Measurements from ENCODE around the gene THEM4.
"Not testable (repeated sequence)": the region's sequence is repeated elsewhere in the genome, so short reads cannot be mapped to it uniquely, and the experiment has no call there.

THEM4 gene

GRCh38 chr1:151888972-151889570, 20.2 kb downstream of the THEM4 start:
- no peak for DNase-seq

- no peak for DNase-seq
Observed at GRCh38 chr1:151887028-151887427, 22.3 kb downstream of the THEM4 start.

GRCh38 chr1:151885479-151885878, 23.8 kb downstream of the THEM4 start:
- DNase-seq = no peak

- not testable (repeated sequence) for DNase-seq
Observed at GRCh38 chr1:151884879-151885278, 24.4 kb downstream of the THEM4 start.

GRCh38 chr1:151884445-151884844, 24.9 kb downstream of the THEM4 start:
- DNase-seq = not testable (repeated sequence)

GRCh38 chr1:151883898-151884297, 25.4 kb downstream of the THEM4 start:
- DNase-seq = not testable (repeated sequence)

- not testable (repeated sequence) for DNase-seq
Observed at GRCh38 chr1:151882918-151883317, 26.4 kb downstream of the THEM4 start.

DNA sequence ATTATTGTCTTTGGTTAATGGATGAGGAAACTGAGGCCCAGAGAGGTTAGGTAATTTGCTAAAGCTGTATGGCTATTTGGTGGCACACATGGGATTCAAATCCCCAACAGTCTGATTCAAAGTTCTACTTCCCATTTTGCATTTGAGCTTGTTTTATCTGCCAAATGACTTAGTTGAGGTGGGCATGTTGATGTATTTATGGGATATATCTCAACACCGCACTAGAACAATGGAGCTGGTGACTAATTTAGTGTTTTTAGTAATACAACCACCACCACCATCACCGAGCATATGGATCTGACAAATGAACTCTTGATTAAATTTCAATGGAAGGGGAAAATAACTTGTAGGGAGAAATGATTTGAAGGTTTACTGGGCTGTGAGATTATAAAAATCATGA, 26.8 kb downstream of the THEM4 start:
- no peak for DNase-seq

DNA sequence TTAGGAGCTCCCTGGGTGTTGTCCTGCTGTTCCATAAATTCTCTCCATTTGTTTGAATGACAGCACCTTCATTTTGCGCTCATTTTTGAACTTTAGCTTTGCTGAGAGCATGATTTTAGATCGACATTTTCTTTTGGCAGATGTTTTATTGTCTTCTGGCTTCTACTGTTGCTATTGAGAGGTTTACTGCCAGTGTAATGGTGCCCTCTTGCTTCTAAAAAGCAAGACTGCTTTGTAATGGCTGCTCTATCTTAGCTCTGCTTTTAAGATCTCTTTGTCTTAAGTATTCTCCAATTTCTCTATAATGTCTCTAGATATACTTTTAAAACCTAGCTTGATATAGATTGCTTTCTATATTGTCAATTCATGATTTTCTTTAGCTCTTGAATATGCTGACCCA, 27.8 kb downstream of the THEM4 start:
- no peak for DNase-seq

DNA sequence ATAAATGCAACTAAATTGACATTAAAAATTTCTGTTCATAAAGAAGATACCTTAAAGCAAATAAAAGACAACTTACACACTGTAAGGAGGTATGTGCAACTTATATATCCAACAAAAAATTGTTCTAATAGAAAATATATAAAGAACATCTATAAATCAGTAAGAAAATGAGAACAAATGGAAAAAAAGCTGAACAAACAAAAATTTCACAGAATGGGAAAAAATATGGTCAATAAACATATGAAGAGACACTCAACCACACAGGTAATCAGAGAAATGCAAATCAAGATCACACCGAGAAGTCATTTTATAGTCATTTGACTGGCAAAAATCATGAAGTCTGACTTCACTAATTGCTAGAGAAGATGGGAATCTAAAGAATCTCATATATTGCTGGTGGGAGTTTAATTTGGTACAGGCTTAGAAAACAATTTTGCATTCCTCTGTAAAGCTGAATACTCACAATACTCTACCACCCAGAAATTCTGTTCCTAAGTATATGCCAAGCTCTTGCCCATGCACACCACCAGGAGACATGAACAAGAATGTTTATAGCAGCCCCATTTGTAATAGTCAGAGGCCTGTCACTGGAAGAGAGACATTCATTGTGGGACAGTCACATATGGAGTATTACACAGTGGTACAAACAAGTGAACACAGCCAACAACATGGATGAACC, 33.8 kb downstream of the THEM4 start:
- DNase-seq = no peak

GRCh38 chr1:151872776-151873175, 36.5 kb downstream of the THEM4 start:
- not testable (repeated sequence) for DNase-seq

DNA sequence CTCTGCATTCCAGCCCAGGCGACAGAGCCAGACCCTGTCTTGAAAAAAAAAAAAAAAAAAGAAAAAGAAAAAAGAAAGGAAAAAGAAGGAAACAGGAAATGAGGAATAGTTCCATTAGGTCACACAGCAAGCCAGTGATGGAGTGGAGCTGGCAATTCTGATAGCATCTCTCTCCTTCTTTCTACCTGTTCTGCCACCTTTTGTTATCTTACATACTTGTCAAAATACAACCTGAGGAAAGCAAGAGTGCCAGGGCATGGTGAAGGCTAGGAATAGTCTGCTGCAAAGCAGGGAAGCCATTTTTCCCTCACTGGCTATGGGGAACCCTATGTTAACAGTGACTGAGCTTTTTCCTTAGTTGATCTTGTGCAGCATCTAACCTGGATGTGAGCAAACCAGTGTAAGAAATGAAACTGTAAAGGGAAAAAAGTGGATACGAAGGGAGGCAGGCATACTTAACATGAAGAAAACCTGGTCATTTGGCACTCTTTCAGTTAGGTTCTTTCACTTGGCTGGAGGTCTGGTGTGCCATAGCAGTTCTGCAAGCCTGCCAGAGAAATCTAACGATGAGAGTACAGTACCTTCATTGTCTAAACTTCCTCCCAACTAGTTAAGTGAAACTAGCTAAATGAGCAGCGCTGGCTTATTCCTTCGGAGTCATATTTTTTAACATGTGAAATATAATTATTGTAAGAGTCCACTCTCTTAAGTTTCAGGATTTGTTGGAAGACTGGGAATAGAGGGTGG, 37.9 kb downstream of the THEM4 start:
- no peak for DNase-seq

- no peak for DNase-seq
Observed at GRCh38 chr1:151868486-151868885, 40.8 kb downstream of the THEM4 start.

GRCh38 chr1:151867765-151868411, 41.4 kb downstream of the THEM4 start:
- no peak for DNase-seq

DNA sequence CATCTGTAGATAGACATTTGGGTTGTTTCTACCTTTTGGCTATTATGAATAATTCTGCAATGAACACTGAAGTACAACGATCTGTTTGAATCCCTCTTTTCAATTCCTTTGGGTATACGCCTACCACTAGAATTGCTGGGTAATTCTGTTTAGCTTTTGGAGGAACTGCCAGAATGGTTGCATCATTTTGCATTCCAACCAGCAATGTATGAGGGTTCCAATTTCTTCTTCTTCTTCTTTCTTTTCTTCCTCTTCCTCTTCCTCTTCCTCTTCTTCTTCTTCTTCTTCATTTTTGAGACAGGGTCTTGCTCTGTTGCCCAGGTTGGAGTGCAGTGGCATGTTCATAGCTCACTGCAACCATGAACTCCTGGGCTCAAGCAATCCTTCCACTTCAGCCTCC, 42.0 kb downstream of the THEM4 start:
- no peak for DNase-seq

DNA sequence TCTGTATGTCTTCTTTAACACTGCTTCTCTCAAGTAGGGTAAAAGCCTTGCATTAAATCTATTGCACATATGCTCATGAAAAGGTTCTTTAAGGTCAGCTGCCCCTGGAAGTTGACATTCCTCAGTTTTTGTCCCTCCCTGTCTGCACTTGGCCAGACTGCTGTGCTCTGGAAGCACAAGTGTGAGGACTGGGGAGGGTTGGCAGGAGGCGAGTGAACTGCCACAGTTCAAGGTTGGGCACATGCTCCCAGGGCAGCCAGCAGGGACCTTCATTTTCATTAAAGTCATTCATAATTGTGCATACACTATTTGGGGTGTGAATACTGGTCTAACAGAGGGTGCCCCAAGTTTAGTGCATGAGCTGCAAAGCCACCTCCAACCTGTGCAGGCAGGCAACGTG, 44.9 kb downstream of the THEM4 start:
- DNase-seq = no peak

GRCh38 chr1:151862604-151863003, 46.7 kb downstream of the THEM4 start:
- no peak for DNase-seq

DNA sequence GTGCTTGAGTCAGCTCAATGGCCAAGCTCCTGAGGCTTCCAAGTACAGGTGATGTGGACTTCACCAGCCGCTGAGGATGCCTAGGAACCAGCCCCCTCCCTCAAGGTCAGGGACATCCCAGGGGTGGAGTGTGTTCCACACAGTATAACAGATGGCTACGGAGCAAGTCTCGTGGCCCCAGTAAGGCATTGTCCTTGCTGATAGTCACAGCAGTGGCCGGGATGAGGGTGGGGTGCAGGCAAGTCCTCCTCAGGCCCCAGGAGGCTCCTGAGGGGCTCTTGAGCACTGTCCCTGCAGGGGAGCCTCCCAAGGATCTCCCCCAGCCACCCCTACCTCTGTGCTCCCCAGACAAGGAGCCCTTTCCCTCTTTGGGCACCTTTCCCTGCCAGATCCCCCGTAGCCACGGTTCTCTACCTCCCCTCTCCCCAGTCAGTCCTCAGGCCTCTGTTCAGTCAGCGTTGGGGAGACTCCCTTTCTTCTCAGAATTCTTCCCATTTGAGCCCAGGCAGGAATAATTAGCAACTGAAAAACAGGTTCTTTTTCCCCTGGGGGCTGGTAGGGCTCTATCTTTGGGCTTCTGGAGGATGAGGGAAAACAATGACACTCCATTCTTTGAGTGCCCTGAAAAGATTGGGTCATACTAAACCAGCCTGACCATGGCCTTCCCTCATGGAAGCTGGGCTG, 48.7 kb downstream of the THEM4 start:
- DNase-seq = no peak

DNA sequence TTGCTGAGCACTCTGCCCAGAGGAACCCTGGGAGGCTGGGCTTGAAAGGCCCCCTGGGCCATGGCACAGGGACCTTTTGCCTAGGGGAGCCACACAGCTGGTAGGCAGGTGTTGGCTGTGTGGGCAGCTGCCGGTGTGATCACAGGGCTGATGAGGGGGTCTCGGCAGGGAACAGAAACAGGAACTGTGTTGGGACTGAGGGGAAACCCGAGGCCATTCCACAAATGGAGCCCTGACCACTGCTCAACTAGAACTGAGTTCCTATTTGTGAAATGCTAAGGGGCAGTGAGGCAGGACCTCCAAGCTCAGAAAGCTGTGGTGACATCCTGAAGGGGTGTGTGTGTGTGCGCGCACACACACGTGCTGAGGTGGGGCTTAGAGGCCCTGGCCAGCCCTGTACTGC, 49.4 kb downstream of the THEM4 start:
- no peak for DNase-seq

GRCh38 chr1:151858886-151859665, 50.2 kb downstream of the THEM4 start:
- DNase-seq = no peak

GRCh38 chr1:151858030-151858746, 51.1 kb downstream of the THEM4 start:
- DNase-seq = no peak

DNA sequence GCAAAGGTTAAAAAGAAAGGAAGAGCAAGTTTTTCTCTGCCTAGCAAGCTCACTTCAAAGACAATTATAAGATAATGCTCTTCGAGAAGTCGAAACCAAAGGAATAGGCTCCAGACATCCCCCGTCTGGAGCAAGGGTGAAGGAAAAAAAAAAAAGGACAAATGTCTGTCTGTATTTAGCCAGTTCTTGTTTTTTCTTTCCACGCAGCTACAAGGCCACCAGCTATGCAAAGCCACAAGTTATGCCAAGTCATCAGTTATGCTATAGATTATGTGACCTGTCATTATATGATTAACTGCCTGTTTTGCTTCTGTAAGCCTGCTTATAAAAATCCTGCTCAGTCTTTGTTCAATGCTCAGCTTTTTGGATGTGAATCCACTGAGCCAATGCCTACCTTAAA, 53.4 kb downstream of the THEM4 start:
- no peak for DNase-seq

Measured in activated CD4-positive, alpha-beta T cell treated with anti-CD3 and anti-CD28 coated beads, Interleukin-2, amount 50 U/mL, for 1 hour (primary cell).